ENCODE measurements around the gene SPRR2B. TPM values are rescaled to one million over a fixed set of nuclear protein-coding genes. Genes with fewer than 3 reads are reported as not detected.
"Not testable (repeated sequence)": the region's sequence is repeated elsewhere in the genome, so short reads cannot be mapped to it uniquely, and the experiment has no call there.

SPRR2B gene
- total RNA-seq, 2 experiments from 2014 or later: not detected

DNA sequence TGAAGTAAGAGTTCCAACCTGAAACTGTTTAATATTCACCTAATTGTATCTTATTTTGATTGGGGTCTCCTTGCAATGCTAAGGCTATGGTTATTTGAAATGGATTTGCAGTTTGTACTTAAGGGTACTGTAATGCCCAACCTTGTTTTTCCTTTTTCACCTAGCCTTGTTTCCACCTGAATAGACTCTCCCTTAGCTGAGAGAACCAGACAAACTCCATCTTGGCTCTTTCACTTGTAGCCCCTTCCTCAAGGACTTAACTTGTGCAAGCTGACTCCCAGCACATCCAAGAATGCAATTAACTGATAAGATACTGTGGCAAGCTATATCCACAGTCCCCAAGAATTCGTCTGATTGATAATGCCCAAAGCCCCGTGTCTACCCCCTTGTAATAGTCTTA, 49.6 kb downstream of the SPRR2B start:
- not testable (repeated sequence) for H3K27ac Mint-ChIP-seq, H3K4me3 Mint-ChIP-seq, H3K4me1 Mint-ChIP-seq, H3K36me3 Mint-ChIP-seq, H3K9me3 Mint-ChIP-seq, DNase-seq
- H3K27me3 Mint-ChIP-seq: peaks cover 26% of the 10 kb centered on the region

Other genes with a start within 250 kb of the SPRR2B start
- gene LCE1A, start 244.1 kb downstream of the SPRR2B start, total RNA-seq: not detected
- gene LCE6A, start 228.8 kb downstream of the SPRR2B start, total RNA-seq: not detected
- gene LCE7A, start 211.6 kb downstream of the SPRR2B start, total RNA-seq: not detected
- not detected for gene SMCP, start 193.3 kb downstream of the SPRR2B start, total RNA-seq
- gene IVL, start 163.1 kb downstream of the SPRR2B start, total RNA-seq: not detected
- gene SPRR5, start 124.4 kb downstream of the SPRR2B start, total RNA-seq: not detected
- not detected for gene SPRR4, start 101.0 kb downstream of the SPRR2B start, total RNA-seq
- gene SPRR1A, start 87.5 kb downstream of the SPRR2B start, total RNA-seq: not detected
- not detected for gene SPRR3, start 69.9 kb downstream of the SPRR2B start, total RNA-seq
- gene SPRR1B, start 40.4 kb downstream of the SPRR2B start, total RNA-seq: not detected
- not detected for gene SPRR2D, start 30.5 kb downstream of the SPRR2B start, total RNA-seq
- not detected for gene SPRR2A, start 14.1 kb downstream of the SPRR2B start, total RNA-seq
- gene SPRR2E, start 22.9 kb upstream of the SPRR2B start, total RNA-seq: not detected
- gene SPRR2F, start 41.9 kb upstream of the SPRR2B start, total RNA-seq: not detected
- not detected for gene SPRR2G, start 79.3 kb upstream of the SPRR2B start, total RNA-seq
- not detected for gene LELP1, start 131.8 kb upstream of the SPRR2B start, total RNA-seq
- gene PRR9, start 146.0 kb upstream of the SPRR2B start, total RNA-seq: not detected
- gene LORICRIN, start 188.1 kb upstream of the SPRR2B start, total RNA-seq: not detected
- not detected for gene PGLYRP3, start 241.3 kb upstream of the SPRR2B start, total RNA-seq